Activated naive CD8-positive, alpha-beta T cell treated with anti-CD3 and anti-CD28 coated beads, Interleukin-2, amount 50 U/mL, for 24 hours (primary cell): ENCODE results near the gene ABHD14A.

ENCODE experiments used
- ATAC-seq: fragments of 150-1000 bp; cut with Tn5 transposase; one replicate; pipeline ENCODE4 v1.10.0; 2021
- DNase-seq: peaks from one replicate; pipeline ENCODE4 v3.0.0; 2021
- H3K27ac Mint-ChIP-seq: one replicate; pipeline ENCODE4 v1.8.0; 2021; ENCODE audit warnings: mild to moderate bottlenecking, mixed read lengths
- H3K27me3 Mint-ChIP-seq: one replicate; pipeline ENCODE4 v1.8.0; 2021; ENCODE audit warnings: mixed read lengths
- H3K36me3 Mint-ChIP-seq: one replicate; pipeline ENCODE4 v1.8.0; 2021; ENCODE audit warnings: low read depth, mixed read lengths
- H3K4me1 Mint-ChIP-seq: one replicate; pipeline ENCODE4 v1.8.0; 2021; ENCODE audit warnings: mixed read lengths
- H3K4me3 Mint-ChIP-seq: one replicate; pipeline ENCODE4 v1.8.0; 2021; ENCODE audit warnings: mild to moderate bottlenecking, moderate library complexity, mixed read lengths
- H3K9me3 Mint-ChIP-seq: one replicate; pipeline ENCODE4 v1.8.0; 2021; ENCODE audit warnings: mixed read lengths

Gene ABHD14A

DNA sequence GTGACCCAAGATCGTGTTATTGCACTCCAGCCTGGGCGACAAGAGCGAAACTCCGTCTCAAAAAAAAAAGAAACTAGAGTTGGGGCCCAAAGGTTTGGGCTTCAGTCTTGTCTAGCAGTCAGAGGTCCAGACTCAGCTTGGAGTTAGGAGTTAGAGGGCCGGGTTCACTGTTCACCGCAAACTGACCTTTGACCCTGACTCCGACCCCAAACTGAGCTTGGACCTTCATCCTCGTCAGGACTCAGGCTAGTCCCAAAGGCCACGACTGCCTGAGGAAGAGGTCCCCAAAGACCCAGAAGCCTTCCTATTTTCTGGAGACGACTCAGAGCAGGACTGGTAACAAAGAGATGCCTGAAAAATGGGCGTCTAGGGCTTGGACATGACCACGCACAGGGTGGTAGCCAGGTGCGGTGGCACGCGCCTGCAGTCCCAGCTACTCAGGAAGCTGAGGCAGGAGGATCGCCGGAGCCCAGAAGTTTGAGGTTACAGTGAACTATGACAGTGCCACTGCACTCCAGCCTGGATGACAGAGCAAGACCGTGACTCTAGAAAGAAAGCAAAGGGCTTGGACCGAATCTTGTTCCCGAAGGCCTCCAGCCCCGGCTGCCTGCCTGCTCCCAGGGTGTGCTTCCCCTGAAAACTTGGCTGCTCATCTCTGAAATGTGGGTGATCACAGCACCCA, 43.6 kb downstream of the ABHD14A start:
- ATAC-seq: no peak
- H3K27ac Mint-ChIP-seq: no peak overlapping the region
- H3K27me3 Mint-ChIP-seq: no peaks in the 10 kb centered on the region
- no peaks in the 10 kb centered on the region for H3K4me1 Mint-ChIP-seq
- H3K36me3 Mint-ChIP-seq: no peaks in the 10 kb centered on the region
- DNase-seq: no peak
- no peaks in the 10 kb centered on the region for H3K9me3 Mint-ChIP-seq
- H3K4me3 Mint-ChIP-seq: no peak overlapping the region

DNA sequence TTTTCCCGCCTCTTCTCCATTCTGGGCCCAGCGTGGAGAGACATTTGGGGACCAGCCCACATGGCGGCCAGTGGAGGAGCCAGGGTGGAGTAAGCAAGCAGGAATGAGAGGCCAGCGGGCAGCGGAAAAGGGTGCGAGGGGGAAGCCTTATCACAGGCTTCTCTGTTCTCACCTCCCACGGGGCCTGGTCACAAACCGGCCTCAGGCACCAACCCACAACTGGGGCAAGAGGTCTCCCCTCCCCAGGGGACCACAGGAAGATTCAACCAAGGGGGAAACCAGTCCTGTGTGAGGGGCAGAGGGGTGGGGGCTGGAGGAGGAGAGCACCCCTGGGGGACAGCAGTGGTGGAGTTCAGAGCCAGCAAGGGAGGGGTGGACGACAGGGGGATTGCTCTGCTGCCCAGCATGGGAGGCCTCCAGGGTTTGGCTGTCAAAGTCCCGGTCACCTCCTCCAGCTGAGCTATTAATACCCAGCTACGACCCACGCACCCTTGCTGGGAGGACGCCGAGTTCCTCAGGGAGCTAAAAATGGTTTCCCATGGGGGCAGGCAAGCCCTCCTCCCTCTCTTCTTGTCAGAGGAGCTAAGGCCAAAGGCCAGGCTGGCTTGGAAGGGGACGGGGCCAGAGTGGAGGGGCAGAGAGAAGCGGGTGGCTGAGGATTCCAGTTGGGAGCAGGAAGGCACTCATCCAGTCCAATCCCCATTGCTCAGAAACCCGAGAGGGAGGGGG, 44.7 kb downstream of the ABHD14A start:
- no peaks in the 10 kb centered on the region for H3K9me3 Mint-ChIP-seq
- H3K4me1 Mint-ChIP-seq: no peaks in the 10 kb centered on the region
- no peaks in the 10 kb centered on the region for H3K36me3 Mint-ChIP-seq
- no peak for DNase-seq
- no peak overlapping the region for H3K4me3 Mint-ChIP-seq
- H3K27ac Mint-ChIP-seq: no peak overlapping the region
- ATAC-seq: no peak
- peaks cover 2% of the 10 kb centered on the region for H3K27me3 Mint-ChIP-seq

DNA sequence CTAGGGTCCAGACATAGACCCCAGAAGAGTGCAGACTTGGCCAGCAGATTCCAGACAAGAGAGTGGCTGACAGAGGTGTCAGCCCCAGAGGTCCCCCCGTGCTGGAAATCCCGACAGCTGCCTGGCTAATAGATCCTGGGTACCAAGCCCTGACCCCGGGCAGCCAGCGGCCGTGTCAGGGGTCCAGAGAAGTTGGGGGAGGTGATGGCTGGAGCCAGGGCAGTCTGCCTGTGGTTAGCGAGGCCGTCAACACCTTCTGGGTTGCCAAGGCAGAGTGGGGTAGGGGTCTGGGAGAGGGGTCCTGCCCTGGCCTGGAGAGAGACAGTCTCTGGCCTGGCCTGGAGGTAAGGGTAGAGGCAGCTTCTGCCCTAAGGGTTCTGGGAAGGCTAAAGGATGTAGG, 45.9 kb downstream of the ABHD14A start:
- Mint-ChIP-seq H3K9me3 (no peaks in the 10 kb centered on the region), H3K27ac (no peak overlapping the region), H3K4me3 (no peak overlapping the region), H3K36me3 (no peaks in the 10 kb centered on the region), H3K4me1 (no peaks in the 10 kb centered on the region), H3K27me3 (peaks cover 2% of the 10 kb centered on the region)
- no peak for ATAC-seq
- DNase-seq: no peak

DNA sequence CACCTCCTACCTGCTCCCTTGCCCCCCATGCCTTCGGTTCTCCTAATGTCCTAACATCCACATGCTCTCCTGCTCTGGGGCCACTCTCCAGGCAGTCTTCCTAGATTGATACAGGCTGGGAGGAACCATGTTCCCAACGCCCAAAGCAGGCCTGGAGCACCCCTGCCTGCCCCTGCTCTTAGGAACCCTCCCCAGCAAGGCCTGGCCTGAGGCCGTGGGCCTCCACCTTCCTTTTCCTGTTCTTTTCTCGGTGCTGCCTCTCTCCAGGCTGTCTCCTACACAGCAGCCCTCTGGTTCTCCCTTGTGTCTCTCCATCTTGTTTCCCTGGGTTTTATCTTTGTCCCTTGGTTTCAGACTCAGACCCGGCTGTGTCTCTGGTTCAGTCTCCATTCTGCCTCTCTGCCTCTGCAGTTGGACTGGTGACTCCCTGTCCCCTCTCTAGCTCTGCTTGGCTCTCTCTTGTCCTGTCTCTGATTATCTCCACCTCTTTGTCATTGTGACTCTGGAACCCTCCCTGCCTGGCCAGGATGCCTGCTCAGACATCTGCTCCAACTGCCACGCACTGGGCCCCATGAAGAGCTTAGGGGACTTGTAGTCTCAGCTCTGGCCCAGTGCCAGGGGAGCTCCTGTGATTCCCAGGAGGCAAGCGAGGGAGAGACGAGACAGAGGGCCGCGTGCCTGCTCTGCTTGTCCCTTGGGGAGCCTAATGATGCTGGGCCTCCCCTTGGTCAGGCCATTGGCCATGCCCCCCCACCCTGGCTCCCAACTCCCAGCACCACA, 46.8 kb downstream of the ABHD14A start:
- DNase-seq: no peak
- H3K9me3 Mint-ChIP-seq: no peaks in the 10 kb centered on the region
- no peak overlapping the region for H3K27ac Mint-ChIP-seq
- peaks cover 2% of the 10 kb centered on the region for H3K27me3 Mint-ChIP-seq
- H3K36me3 Mint-ChIP-seq: no peaks in the 10 kb centered on the region
- no peak for ATAC-seq
- no peaks in the 10 kb centered on the region for H3K4me1 Mint-ChIP-seq
- no peak overlapping the region for H3K4me3 Mint-ChIP-seq

DNA sequence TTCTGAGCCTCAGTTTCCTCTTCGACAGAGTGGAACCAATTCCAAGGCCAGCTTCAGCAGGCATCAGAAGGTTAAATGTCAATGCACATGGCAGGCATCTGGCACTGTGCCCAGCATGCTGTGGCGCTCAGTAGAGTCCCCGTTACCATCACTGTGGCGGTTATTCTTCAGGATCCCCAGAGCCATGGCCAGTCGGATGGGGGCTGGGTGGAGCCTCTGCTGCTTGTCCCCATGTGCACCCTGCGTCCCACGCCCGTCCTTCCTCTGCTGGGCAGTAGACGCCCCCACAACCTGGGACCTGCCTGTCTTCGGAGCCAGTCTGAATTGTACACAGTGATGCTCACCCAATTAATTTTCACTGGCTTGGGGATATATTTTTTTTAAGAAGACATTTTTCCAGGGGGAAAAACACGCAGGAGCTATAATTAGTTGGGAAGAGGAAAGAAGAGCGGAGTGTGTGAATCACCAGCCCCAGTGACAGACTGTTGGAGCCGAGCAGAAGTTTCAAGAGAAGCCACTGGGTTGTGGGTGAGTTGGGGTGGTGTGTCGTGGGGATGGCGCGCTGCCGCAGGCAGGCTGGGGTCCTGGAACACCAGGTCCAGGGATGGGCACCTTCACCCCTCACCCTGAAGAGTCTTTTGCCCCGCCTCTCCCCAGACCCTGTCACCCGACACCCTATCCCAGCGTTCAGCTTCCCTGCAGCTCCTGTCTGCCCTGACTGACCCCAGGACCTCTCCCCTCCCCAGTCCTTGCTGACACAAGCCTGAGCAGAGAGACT, 47.6 kb downstream of the ABHD14A start:
- DNase-seq (no peak), ATAC-seq (no peak)
- peaks cover 2% of the 10 kb centered on the region for H3K27me3 Mint-ChIP-seq
- H3K27ac Mint-ChIP-seq: no peak overlapping the region
- H3K9me3 Mint-ChIP-seq: no peaks in the 10 kb centered on the region
- H3K4me3 Mint-ChIP-seq: no peak overlapping the region
- H3K36me3 Mint-ChIP-seq: no peaks in the 10 kb centered on the region
- no peaks in the 10 kb centered on the region for H3K4me1 Mint-ChIP-seq

DNA sequence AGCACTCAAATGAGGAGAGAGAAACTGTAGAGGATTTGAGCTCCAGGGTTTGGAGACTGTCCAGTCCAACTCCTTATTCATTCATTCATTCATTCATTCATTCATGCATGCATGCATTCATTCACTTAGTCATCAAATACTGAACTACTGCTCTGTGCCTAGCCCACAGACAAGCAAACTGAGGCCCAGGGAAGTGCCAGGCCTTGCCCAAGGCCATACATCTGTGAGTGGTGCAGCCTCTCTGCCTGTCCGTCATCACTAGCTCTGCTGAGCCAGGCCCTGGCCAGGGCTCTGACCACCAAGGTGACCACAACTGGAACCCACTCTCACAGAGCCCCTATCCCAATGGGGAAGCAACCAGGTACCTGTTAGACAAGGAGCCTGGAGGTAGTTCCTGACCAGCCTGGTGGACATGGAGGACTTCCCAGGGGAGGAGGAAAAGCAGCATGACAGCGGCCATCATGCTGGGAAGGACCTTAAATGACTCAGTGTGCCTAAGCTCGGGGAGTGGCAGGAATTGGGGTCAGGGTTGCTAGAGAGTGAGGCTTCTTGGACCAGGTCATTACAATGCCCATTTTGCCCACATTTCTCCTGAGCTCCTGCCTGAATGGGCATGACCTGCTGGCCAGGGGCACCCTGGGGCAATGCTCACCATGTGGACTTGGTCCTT, 48.4 kb downstream of the ABHD14A start:
- H3K36me3 Mint-ChIP-seq: no peaks in the 10 kb centered on the region
- H3K4me3 Mint-ChIP-seq: no peak overlapping the region
- no peak overlapping the region for H3K27ac Mint-ChIP-seq
- ATAC-seq (no peak), DNase-seq (no peak)
- no peaks in the 10 kb centered on the region for H3K9me3 Mint-ChIP-seq
- H3K4me1 Mint-ChIP-seq: no peaks in the 10 kb centered on the region
- peaks cover 2% of the 10 kb centered on the region for H3K27me3 Mint-ChIP-seq

DNA sequence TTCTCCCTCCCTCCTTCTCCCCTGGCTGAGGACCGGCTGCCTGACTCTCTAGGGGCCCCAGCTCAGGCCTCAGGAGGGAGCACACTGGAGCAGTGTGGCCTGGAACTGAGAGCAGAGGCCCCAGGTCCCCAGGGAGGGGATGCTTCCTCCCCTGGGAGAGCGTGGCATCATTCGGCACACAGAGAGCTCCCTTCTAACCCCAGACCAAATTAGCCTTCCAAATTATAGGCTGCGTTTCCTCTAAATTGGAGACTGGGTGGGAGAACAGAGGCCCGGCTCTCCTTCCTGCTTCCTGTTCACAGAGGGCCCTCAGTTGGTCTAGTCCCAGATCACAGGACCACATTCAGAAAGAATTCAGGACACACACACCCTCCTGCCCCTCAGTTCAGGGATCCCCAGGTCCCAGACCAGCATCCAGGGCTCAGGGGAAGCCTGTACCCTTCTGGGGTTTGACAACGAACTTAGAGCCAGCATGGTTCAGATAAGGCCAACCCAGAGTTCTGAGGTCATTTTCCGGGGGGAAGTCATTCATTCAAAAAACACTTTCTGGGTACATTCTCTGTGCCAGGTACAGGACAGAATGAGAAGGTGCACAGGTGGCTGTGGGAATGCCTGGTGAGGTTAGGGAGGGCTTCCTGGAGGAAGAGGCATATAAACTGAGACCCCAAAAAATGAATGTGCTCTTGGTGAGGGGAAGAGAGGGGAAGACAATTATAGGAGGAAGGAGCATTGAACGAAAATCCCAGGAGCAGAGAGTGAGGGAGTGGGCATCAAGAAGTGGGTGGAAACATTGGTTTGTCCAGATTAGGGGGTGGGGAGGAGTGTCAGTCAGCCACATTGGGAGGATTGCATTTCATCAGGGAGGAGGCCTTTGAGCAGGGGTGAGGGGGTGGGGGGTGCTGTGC, 49.2 kb downstream of the ABHD14A start:
- Mint-ChIP-seq H3K4me3 (no peak overlapping the region), H3K4me1 (no peaks in the 10 kb centered on the region), H3K9me3 (no peaks in the 10 kb centered on the region), H3K36me3 (no peaks in the 10 kb centered on the region), H3K27me3 (peaks cover 2% of the 10 kb centered on the region), H3K27ac (no peak overlapping the region)
- DNase-seq: no peak
- no peak for ATAC-seq

DNA sequence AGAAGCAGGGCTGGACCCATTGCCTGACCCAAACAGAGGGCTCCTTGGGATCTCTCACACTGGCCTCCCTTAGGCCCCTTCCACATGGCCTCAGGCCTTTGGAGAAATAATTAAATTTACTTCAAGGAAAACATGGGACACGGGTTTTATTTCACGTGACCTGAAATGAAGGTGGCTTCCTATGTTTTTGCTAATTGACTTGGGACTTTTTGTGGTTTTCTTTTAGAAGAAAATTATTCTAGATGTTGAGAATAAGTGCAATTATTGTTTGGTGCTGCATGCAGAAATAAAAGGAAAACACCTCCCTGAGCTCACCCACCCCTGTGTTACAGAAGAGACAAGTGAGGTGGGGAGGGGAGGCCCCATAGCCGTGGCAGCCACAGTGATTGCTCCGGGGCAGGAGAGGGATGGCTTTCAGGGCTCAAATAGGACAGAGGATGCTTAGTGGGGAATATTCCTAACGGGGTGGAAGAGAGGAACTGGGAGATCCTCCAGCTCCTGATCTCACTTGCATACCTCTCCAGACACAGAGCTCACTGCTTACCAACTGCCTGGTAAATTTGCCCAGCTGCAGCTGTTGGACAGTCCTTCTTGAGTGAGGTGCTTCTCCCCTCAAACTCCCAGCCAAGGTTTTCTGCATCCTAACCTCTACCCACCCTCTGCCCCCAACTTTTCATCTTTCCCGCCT, 50.0 kb downstream of the ABHD14A start:
- Mint-ChIP-seq H3K27me3 (peaks cover 2% of the 10 kb centered on the region), H3K4me3 (no peak overlapping the region), H3K36me3 (no peaks in the 10 kb centered on the region), H3K4me1 (no peaks in the 10 kb centered on the region), H3K9me3 (no peaks in the 10 kb centered on the region), H3K27ac (no peak overlapping the region)
- ATAC-seq (no peak), DNase-seq (no peak)

DNA sequence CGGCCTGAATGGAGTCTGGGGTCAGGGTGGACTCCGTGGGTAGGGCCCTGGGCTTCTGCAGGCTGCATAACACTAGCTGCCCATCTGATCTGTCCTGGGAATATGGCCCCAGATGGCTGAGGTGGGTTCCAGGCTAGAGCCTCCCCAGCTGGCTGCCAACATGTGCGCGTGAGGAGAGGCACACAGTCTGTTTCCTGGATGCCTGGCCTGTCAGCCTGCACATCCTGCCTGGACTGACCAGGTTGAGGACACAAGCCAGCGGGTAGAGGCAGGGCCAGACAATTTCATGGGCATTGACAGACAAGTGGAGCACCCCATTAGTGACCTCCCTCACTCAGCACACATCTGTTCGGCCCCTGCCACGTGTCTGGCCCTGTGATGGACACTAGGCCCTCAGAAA, 50.6 kb downstream of the ABHD14A start:
- H3K27me3 Mint-ChIP-seq: peaks cover 2% of the 10 kb centered on the region
- DNase-seq (no peak), ATAC-seq (no peak)
- no peak overlapping the region for H3K27ac Mint-ChIP-seq
- no peaks in the 10 kb centered on the region for H3K36me3 Mint-ChIP-seq
- H3K4me1 Mint-ChIP-seq: no peaks in the 10 kb centered on the region
- H3K9me3 Mint-ChIP-seq: no peaks in the 10 kb centered on the region
- no peak overlapping the region for H3K4me3 Mint-ChIP-seq

DNA sequence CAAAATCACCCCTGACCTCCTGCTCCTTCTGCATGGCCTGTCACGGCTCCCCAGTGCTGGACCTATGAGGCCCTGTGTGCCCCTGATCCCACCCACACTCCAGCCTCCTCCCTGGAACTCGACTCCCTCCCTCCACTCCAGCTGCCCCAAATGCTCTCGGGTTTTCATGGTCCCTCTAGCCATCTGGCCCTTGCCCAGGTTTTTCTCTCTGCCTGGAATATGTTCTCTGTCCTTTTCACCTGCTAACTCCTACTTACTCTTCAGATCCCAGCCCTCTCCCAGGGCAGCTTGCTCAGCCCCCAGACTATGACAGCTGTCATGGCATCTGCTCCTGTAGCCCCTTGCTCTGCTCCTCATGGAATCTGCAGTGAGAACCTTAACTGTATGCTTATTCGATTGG, 51.2 kb downstream of the ABHD14A start:
- peaks cover 2% of the 10 kb centered on the region for H3K27me3 Mint-ChIP-seq
- H3K4me3 Mint-ChIP-seq: no peak overlapping the region
- no peaks in the 10 kb centered on the region for H3K4me1 Mint-ChIP-seq
- H3K27ac Mint-ChIP-seq: no peak overlapping the region
- no peak for DNase-seq
- no peak for ATAC-seq
- no peaks in the 10 kb centered on the region for H3K9me3 Mint-ChIP-seq
- no peaks in the 10 kb centered on the region for H3K36me3 Mint-ChIP-seq

DNA sequence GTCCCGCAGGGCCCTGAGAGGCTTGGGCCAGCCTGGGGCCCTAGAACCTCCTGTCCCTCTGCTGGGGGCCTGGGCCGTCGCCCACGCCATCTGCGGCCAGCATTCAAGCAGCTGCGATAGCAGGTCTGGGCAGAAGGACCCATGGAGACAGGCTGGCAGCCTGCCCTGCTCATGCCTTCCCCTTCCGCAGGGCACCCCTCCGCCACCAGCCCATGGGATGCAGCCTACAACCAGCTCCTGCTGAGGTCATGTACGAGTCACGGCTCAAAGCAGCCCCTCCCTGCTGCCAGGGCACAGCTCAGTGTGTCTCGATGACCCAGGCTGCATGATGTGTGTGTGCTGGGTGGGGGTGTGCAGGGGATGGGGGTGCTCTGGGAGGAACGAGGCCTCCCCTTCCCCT, 53.7 kb downstream of the ABHD14A start:
- no peaks in the 10 kb centered on the region for H3K4me1 Mint-ChIP-seq
- H3K9me3 Mint-ChIP-seq: no peaks in the 10 kb centered on the region
- no peak overlapping the region for H3K27ac Mint-ChIP-seq
- peaks cover 2% of the 10 kb centered on the region for H3K27me3 Mint-ChIP-seq
- H3K4me3 Mint-ChIP-seq: no peak overlapping the region
- DNase-seq: no peak
- H3K36me3 Mint-ChIP-seq: no peaks in the 10 kb centered on the region
- ATAC-seq: peak; percentile 25

DNA sequence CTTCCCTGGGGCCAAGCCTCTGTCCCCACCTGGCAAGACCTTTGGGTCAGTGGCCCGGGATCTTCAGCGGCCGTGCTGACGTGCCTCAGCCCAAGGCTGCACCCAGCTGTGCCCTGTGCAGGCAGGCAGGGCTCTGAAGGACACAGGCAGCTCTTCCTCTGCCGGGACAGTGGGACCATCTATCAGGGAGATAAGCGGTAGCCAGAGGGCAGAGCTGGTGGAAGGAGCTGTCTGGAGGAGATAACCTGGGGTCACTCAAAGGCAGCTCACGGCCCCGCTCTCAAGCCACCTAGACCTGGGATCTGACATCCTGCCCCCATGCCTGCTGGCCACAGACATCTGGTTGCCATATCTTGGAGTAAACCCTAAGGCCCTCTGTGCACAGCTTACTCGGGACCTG, 54.2 kb downstream of the ABHD14A start:
- Mint-ChIP-seq H3K27me3 (peaks cover 2% of the 10 kb centered on the region), H3K9me3 (no peaks in the 10 kb centered on the region), H3K36me3 (no peaks in the 10 kb centered on the region), H3K27ac (no peak overlapping the region), H3K4me3 (no peak overlapping the region), H3K4me1 (no peaks in the 10 kb centered on the region)
- ATAC-seq (no peak), DNase-seq (no peak)

DNA sequence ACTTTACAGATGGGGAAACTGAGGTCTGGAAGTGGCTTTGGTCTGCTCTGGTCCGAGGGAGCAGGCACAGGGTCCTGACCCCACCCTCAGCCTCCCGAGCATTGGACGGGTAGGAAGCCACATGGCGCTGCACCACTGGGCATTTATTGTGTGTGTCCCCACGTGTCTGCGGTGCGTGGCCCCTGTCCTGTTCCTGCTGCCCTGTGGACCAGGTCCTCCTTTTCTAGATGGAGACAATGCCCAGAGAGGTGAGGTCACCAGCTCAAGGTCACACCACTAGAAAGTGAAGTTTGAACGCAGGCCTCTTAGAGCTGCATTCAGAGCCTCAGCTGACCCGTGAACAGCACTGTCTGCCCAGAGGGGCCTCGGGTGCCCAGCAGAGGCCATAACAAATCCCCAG, 54.7 kb downstream of the ABHD14A start:
- no peaks in the 10 kb centered on the region for H3K4me1 Mint-ChIP-seq
- H3K27me3 Mint-ChIP-seq: no peaks in the 10 kb centered on the region
- no peak for DNase-seq
- H3K36me3 Mint-ChIP-seq: no peaks in the 10 kb centered on the region
- H3K4me3 Mint-ChIP-seq: no peak overlapping the region
- no peaks in the 10 kb centered on the region for H3K9me3 Mint-ChIP-seq
- ATAC-seq: no peak
- no peak overlapping the region for H3K27ac Mint-ChIP-seq
